HG02588 (cell line): ENCODE results near the gene GPSM3.
A peak's percentile ranks its signal among the peaks of the same experiment; 100 is the strongest.

Experiments used
- ATAC-seq: cut with Tn5 transposase; IDR thresholded peaks from one replicate; pipeline ENCODE4 v1.9.1; 2021; ENCODE audit warnings: mild to moderate bottlenecking, moderate library complexity; ENCODE audit not compliant: unreplicated experiment

The GPSM3 gene

GRCh38 chr6:32175711-32176475, 16.6 kb downstream of the GPSM3 start, which contains the start of gene AGPAT1:
Gene AGPAT1 (minus strand): TSS chr6:32176084. CDS start chr6:32171496, 4,588 bp downstream.
- peak; percentile 34 for ATAC-seq

- ATAC-seq, result no peak
Measured at GRCh38 chr6:32175322-32175710, 17.1 kb downstream of the GPSM3 start.

- no peak for ATAC-seq
Measured at GRCh38 chr6:32174416-32174815, 18.0 kb downstream of the GPSM3 start.

GRCh38 chr6:32173051-32173727, 19.3 kb downstream of the GPSM3 start:
- no peak for ATAC-seq

- no peak for ATAC-seq
Measured at GRCh38 chr6:32171234-32171633, 21.2 kb downstream of the GPSM3 start.

GRCh38 chr6:32170294-32170693, 22.1 kb downstream of the GPSM3 start:
- ATAC-seq, result no peak

GRCh38 chr6:32168807-32169591, 23.4 kb downstream of the GPSM3 start:
- ATAC-seq, result no peak

GRCh38 chr6:32168350-32168749, 24.1 kb downstream of the GPSM3 start:
- no peak for ATAC-seq

- ATAC-seq, result no peak
Measured at GRCh38 chr6:32167761-32168262, 24.6 kb downstream of the GPSM3 start.

GRCh38 chr6:32167154-32167760, 25.2 kb downstream of the GPSM3 start:
- no peak for ATAC-seq

GRCh38 chr6:32166411-32167061, 25.9 kb downstream of the GPSM3 start:
- ATAC-seq, result no peak

- no peak for ATAC-seq
Measured at GRCh38 chr6:32164295-32164694, 28.1 kb downstream of the GPSM3 start, which contains the start of gene EGFL8. Gene EGFL8 (plus strand): TSS chr6:32164595. CDS start chr6:32166166, 1,571 bp downstream.

GRCh38 chr6:32163559-32164258, 28.7 kb downstream of the GPSM3 start:
- no peak for ATAC-seq

- no peak for ATAC-seq
Measured at GRCh38 chr6:32158052-32158451, 34.4 kb downstream of the GPSM3 start.

- ATAC-seq, result no peak
Measured at GRCh38 chr6:32156891-32157290, 35.6 kb downstream of the GPSM3 start.

GRCh38 chr6:32154514-32155161, 37.8 kb downstream of the GPSM3 start:
- no peak for ATAC-seq

- no peak for ATAC-seq
Measured at GRCh38 chr6:32153564-32154513, 38.6 kb downstream of the GPSM3 start, which contains the start of gene PPT2. Gene PPT2 (plus strand): TSS chr6:32154141. CDS start chr6:32154595, 454 bp downstream.
